GM04504 (cell line): ENCODE data around the gene PCYT2.
"Not testable (repeated sequence)": the region's sequence is repeated elsewhere in the genome, so short reads cannot be mapped to it uniquely, and the experiment has no call there.

ENCODE experiments used
- DNase-seq: peaks from one replicate; pipeline ENCODE4 v3.0.0-alpha.2; 2012; ENCODE audit warnings: low read depth

The PCYT2 gene

DNA sequence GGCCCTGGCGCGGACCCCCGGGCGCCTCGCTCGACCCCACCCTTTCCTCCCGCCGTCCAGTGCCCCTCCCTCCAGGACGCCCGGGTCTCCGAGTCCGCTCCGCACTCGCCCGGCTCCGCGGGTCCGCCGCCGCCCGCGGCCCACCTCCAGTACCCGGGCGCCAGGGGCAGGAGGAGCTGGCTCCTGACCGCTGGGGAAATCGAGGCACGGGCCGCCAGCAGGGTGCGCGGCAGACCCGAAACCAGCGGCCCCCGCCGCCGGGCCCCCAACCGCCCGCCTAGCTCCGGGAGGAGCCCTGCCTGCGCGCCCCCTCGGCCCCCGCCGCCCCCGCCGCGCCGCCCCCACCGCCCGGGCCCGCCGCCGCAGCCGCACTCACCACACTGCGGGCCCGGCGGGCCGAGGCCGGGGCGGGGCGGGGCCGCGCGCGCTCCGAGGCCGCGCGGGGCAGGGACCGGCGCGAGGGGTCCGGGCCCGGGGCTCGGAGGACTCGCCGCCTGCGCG, 16.0 kb upstream of the PCYT2 start:
- DNase-seq: no peak

DNA sequence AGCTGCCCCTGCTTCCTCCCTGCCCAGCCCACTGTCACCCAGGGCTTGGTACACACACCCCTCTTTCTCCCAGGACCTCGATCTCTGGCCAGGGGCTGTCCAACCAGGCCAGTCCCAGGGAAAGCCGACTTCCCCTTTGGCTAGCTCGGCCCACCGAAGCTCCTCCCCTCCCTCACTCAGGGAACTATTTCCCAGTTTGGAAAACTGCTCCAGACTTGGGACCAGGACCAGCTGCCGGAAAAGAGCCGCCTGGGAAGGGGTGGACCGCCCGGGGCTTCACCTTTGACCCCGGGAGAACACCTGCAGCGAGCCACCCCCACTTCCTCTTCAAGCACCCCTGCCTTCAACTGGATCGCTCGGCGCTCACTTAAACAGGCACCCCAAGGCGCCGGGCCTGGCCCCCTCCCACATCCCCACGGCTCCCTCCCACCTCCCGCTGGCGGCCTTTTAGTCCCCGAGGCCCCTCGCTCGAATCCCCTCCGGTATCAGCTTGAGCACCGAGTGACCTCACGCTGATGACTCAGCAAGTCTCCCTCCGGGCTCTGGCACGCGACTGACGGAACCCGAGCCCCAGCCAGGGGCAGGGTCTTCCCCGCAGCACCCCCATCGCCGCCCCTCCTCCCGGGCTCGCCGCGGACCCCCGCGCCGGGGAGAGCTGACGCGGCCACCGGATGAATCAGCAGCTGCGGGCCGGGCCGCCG, 15.4 kb upstream of the PCYT2 start:
- peak; percentile 64 for DNase-seq

DNA sequence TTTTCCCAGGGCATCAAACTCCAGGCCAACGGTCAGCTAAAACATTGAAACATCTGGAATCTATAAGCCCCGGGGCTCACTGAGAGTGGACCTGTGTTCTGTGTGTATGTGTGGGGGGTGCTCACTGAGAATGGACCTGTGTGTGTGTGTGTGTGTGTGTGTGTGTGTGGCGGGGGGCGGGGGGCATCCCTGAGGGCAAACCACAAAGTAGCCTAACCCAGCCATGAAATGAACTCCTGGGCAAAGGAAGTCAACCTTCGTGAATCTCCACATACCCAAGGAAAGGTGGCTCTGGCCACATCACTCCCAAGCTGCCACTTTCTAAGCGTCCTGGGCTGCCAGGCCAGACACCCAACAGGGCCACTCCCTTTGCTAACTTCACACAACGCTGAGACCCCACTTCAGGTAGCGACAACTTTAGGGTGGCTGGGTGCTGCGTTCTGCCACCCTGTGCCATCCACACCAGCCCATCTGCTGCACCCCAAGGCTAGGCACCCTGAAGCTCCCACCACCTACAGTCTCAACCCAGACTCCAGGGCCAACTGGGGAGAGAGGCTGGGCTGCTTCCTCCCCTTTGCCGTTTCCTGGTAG, 14.8 kb upstream of the PCYT2 start:
- DNase-seq: no peak

DNA sequence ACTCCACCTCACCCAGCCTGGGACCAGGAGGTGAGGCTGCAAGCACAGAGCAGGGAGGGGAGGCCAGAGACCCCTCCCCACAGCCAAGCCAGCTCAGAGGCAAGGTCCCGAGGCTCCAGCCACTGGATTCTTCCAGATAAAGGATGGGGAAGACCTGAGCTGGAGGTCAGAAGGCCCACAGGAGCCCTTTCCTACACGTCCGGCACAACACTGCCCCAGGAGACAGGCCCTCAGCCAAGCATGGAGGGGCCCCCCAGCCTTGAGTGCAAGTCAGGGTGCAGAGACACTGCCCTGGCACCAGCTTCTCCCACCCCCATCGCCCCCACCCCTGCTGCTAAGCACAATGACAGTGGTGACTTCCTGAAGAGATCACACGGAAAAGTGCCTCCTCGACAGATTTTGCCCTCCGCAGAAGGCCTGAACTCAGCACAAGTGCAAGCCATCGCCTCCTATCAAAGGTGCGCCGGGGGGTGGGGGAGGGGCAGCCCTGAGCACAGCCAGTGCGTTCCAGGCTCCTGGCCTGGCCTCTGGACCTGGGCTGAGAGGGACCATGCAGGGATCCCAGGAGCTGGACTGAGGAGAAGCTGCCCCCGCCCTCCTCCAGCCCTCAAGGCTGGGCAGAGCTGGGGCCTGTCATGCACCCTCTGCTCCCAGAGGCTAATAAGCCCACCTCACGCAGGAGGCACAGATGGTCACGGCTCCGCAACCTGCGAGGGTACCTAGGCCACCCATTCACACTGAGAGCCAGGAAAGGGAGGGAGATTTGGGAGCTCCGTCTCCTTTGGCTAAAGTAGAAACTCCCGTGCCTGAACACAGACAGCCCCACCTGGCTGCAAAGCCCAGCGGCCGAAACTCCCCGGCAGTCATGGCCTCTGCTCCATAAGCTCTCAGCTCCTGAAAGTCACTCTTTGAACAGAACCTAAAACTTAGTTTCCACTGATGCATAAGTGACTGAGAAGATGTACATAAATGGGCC, 13.6 kb upstream of the PCYT2 start:
- no peak for DNase-seq

DNA sequence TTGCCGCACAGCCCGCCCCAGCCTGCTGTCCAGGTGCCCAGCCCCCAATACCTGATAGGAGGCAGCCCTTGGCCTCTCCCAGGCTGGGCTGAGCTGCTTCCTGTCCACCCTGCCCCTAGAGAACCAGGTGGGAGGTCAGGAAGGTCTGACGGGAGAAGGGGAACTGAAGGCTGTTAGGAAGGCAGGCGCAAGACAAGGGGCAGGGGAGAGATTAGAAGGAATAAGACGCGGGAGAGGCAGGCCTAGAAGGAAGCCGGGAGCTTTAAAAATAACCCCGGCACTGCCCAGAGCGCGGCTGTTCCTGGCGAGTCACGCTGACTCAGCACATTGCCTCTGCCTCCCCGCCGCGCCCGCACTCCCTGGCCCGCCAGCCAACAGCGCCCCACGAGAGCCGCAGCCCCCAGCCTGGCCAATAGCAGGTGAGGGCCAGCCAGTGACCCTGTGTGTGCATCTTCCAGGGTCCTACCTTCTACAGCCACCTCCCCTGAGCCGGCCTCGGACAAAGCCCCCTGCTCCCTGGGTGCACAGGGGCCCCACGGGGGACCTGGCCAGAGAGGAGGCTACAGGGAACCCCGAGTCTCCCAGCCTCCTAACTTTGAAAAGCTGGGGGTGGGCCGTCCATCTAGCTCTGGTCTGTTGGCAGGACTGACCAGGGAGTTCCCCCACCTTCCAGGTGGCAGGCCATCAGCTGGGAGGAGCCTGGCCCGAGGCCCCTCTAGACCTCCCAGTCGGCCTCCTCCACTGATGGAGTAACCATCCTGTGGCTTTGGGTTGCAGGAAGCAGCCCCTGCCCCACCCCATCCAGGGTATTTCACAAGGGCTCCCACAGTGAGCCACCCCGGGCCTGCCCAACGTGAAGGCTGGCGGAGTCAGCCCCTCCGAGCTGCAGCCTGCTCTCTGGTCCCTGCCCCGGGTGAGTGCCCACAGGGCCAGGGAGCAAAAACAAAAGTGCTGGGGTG, 12.4 kb upstream of the PCYT2 start:
- peak; percentile 52 for DNase-seq

DNA sequence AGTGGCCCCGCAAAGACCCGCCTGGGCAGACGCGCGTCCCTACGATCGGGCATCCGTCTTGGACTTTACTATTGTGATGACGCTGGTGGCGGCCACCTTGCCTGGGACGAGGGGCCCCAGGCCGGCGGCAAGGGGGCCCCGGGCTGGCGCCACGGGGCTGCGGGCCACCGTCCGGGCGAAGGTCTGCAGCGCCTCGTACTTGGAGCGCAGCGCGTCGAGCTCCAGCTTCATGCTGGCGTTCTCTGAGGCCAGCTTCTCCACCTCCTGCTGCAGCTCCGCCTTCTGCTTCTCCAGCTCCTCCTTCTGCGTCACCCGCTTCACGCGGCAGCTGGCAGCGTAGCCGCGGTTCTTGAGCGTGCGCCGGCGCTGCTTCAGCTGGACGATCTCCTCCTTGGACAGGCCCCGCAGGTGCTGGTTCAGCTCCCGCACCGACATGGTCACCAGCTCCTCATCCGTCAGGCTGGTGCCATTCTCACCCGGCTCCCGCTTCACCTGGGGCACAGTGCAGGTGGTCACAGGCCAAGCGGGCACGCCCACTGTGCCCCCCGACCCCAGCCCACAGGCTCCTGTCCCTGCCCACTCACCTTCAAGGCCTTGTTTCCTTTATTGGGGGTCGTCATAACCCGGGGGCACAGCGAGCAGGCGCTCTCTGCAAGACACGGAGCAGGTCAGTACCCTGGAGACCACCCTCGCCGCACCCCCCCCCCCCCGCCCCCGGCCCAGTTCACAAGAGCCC, 11.5 kb upstream of the PCYT2 start:
- DNase-seq: no peak

DNA sequence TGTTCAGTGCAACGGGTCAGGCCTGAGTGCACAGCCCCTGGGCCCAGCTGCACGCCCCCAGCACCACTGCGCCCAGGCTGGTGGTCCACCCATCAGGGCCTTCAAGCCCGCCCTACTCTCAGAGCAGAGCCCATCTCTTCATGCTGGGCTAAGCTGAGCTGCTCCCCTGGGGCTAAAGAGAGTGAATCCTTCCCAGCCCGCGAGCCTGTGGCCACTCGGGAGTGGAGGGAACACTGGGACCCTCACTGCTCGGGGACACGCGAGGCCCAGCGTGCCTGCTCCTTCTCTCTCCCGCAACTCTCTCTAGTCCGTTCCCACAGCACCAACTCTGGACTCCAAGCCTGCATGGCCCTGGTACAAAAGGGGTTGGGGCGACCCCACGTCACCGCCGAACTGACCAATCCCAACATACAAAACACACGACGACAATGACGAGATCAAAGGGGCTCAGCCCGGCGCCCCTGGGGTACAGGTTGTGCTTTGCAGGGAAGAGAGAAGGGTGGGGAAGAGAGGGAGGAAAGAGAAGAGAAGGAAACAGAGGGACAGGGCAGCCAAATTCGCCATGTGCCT, 10.9 kb upstream of the PCYT2 start:
- no peak for DNase-seq

DNA sequence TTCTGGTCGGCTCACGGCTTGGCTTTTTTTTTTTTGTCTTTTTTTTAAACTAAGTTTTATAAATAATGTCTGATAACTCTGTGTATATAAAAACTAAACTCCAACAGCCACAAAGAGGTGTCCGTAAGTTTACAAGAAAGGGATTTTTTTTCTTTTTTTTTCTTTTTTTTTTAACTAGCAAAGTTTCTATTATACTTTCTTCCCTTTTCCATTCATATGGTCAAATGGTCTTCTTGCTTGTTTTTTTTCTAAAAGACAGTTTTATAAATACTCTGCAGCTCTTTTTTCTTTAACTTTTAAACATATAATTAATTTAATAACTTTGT, 10.3 kb upstream of the PCYT2 start:
- no peak for DNase-seq

DNA sequence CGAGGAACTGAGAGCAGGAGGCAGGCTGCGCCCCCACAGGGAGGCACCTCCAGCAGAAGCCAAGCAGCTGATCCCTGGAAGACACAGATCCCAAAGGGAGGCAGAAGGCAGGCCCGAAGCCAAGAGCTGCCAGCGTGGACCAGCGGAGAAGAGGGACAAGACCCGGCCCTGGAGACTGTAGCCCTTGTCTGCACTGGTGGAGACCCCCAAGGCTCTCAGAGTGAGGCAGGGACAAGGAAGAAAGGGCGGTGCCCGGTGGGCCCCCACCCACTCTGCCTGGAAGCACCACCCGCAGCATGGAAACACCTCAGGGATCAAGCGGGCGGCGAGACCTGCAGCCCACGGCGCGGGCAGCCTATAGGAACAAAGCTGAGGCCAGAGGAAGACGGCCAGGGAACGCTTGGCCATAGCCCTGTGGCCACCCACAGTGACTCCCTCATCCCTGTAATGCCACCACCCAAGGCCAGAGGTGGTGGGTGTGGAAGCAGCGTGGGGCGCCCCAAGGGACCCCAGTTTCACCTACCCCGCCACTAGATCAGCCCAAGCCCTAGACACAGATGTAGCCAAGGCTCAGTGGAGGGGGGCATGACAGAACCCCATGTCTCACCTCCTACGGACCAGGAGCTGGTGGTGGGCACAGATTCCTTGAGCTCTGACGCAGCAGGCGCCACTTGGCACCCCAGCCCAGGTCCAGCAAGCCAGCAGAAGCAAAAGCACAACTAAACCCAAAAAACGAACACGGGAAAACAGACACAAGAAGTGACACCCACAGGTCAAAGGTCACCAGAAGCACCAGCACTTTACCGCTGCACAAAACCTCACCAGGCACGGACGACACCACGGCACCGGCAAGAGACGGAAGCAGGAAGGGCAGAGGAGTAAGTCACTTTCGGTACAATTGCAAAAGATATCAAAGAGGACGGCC, 9.7 kb upstream of the PCYT2 start:
- no peak for DNase-seq

DNA sequence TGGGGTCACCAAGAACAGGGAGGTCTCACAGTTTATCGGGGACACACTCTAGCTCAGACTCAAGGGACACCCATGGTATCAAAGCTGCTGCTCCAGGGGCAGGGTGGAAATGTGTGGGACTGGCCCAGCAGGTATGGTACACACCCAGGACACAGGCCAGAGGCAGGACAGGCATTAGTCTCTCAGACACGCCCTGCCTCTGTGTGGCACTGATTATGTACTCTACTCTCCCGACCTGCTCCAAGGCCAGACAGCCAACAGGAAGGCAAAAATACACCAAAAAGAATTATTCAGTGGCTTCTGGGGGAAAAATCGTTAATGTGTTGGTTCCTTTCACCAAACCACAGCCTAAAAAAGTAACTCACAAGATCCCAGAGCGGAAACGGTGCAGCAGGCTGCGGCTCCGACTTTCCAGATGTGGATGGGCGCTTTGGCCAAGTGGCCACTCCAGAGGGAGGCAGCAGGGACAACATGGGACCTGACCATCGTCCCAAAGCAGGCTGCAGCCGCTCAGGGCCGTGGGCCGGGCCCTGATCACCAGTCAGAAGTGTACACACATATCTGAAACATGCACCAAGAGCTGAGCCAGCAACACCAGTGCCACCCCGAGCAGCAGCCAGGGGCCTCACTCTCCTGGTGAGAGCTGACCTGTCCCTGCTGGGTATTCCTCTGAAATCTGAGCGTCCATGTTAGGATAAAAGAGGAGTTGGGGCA, 7.8 kb upstream of the PCYT2 start:
- no peak for DNase-seq

DNA sequence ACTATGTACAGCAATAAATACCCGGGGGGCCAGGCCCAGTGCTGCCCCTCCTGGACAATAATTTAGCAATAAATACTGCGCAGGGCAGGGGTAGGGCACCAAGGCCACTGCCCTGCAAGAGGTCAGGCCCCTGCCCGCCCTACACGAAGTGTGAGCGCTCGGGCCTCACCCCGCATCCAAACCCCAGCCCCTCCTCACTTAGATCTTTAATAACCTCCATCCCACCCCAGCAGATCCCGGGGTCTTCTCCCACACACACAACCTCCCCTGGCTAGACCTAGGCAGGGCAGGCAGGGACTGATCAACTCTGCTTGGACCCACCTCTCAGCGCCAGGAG, 7.1 kb upstream of the PCYT2 start:
- not testable (repeated sequence) for DNase-seq

DNA sequence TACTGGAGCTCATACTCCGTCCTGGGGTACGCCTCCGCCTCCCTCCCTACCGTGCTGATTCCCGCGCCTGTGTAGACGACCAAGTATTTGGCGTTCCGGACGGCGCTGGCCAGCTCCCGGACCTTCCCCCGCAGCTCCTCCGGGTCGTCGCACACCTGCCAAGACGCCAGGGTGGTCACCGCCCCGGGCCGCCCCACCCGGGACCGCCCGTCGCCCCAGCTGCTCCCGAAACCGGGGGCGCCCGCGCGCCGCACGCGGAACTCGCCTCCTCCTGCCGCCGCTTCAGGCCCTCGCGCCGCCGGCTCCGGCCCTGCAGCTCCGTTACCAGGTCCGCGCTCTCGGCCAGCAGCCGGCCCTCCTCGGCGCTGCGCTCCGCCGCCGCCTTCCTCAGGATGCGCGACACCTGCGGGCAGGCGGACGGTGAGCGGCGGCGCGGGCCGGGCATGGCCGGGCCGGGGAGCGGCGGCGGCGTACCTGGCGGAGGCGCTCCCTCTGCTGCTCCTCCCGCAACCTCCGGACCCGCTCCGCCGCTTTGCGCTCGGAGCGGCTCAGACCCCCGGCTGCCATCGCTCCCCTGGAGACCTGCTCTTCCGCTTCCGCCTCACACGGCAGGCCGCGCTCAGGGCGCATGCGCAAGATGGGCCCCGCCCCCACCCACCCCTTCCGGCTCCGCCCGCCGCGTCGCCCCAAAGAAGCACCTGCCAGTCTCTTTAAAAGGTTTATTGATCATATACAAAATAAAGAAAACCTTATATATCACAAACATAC, 6.5 kb upstream of the PCYT2 start, which contains the start of gene SIRT7:
TSS of gene SIRT7 (minus strand) at position 612 of the 768 bp plus-strand sequence. CDS start at position 567, 45 bp downstream.
- DNase-seq: peak; percentile 35

DNA sequence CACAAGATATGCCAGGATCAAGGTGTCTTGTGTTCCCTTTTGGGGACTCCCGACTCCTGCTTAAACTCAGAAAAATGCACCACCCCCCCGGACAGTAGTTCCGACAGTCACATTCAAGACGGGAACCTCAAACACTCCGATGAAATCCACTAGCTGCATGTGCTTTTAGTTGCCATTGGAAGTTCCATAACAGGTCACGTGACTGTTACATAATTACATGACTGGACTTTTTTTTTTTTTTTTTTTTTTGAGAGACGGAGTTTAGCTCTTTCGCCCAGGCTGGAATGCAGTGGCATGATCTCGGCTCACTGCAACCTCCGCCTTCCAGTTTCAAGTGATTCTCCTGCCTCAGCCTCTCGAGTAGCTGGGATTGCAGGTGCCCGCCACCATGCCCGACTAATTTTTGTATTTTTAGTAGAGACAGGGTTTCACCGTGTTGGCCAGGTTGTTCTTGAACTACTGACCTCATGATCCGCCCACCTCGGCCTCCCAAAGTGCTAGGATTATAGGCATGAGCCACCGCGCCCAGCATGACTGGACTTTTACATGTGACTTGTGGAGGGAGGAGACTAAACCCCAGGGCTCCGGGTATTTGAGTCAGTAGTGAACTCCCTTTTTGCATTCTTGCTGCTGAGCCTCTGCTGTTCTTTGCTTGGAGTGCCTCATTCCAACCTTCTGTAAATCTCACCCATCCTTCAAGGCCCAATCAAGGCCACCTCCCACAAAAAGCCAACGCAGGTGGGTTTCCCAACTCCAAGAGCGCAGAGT, 5.2 kb upstream of the PCYT2 start:
- no peak for DNase-seq

DNA sequence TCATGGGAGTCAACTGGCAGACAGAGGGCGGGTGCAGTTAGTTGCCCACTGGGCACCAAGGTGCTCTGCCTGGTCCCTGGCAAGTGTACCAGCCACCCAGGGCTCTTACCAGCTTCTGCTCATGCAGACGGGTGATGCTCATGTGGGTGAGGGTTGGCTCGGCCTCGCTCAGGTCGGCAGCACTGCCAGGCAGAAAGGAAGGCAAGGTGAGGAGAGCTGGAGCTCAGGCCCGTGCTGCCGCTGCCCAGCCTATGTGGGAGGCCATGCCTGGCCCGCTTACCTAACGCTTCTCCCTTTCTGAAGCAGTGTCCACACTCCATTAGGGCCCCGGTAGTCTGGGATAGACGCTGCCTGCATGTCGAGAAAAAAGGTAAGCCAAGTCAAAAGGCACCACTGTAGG, 4.1 kb upstream of the PCYT2 start:
- DNase-seq: no peak

DNA sequence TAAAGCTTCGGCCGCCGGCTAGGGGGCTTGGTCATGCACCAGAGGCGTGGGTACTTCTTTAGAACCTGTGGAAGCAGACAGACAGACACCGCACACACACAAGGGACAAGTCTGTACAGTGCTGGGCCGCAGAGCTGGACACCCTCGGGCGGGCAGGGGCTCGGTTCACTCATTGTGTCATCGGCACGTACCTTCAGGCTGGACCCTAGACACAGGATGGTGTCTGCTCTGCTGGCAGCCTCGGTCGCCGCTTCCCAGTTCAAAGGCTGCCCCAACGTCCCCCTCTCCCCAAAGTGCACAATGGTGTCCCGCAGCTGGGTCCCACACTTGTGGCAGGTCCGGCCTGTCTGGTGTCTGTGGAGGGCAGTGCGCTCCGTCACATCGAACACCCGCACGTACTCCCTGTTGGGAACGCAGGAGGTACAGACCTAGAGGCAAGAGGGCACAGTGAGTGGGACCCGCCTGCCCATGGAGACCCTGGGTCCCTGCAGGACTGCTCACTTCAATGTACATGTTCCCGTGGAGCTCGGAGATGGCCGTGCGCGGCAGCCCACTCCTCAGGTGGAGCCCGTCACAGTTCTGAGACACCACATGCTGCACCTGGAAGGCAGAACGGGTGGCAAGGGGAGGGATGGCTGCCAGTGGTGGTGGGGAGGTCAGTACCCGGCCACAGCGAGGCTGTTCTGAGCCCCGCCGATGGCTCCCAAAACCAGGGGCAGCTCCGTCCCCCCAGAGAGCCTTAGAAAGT, 3.1 kb upstream of the PCYT2 start:
- no peak for DNase-seq

DNA sequence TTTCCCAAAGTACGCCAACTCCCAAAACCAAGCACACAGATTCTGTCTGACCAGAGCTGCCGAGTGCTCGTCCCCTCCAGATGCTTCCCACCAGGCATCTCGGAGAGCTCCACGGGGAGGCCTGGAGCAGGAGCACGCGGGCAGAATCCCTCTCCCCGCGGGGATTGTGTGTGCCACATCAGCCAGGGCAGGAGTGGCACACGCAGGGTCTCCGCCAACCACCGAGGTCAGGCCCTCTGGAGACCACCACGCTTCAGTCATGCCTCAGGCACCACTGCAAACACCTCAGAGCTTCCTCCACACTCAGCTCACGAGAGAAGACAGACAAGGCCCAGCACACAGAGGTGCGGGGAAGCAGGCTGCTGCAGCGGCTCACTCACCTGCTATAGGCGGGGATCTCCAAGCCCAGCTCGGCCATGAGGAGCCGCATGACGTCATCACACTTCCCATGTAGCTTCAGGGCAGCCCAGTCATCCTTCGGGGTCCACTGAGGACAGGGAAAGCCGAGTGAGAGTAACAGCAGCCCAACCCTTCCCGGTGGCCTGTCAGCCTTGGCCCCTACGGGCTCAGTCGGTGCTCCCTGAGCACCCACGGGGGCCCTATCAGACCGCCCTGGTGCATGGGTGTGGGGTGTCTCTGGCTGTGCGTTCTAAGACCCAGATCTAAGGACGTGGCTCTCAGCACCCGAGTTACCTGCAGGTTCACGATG, 2.3 kb upstream of the PCYT2 start:
- DNase-seq: no peak
